Right ventricle myocardium superior (tissue), 1 donor: ENCODE data around the gene INS. TPM values are rescaled to one million over a fixed set of nuclear protein-coding genes. Genes with fewer than 3 reads are reported as not detected.

Experiments
- ATAC-seq: fragments of 200-7000 bp; cut with Tn5 transposase; one replicate; pipeline ENCODE4 v1.9.1; 2020; ENCODE audit warnings: mild to moderate bottlenecking; ENCODE audit not compliant: poor library complexity
- DNase-seq: peaks from one replicate; pipeline ENCODE4 v3.0.0-alpha.2; 2020
- intact Hi-C: fragments of 100-400 bp; cut with DNase I; formaldehyde crosslinking; loops from one replicate; pipeline ENCODE4 v1.11.2; 2022
- microRNA-seq: library from miRNA; unstranded; fragments of <30 nt; microRNA quantifications from one replicate; pipeline ENCODE4 v1.2.0, GENCODE V29; 2020
- total RNA-seq: library from RNA; stranded (reverse); fragmentation: NEBNext Ultra II Directional; extraction: Animal tissue kit (Norgen Biotek cat#: 25700); gene quantifications from one replicate; pipeline ENCODE4 v1.2.1, GENCODE V29; 2021
- donor health status: DM: no; HTN: yes; CAD: no; lungs with severe emphysema.

Gene INS
- total RNA-seq, 1 donor from 2014 or later: not detected

DNA sequence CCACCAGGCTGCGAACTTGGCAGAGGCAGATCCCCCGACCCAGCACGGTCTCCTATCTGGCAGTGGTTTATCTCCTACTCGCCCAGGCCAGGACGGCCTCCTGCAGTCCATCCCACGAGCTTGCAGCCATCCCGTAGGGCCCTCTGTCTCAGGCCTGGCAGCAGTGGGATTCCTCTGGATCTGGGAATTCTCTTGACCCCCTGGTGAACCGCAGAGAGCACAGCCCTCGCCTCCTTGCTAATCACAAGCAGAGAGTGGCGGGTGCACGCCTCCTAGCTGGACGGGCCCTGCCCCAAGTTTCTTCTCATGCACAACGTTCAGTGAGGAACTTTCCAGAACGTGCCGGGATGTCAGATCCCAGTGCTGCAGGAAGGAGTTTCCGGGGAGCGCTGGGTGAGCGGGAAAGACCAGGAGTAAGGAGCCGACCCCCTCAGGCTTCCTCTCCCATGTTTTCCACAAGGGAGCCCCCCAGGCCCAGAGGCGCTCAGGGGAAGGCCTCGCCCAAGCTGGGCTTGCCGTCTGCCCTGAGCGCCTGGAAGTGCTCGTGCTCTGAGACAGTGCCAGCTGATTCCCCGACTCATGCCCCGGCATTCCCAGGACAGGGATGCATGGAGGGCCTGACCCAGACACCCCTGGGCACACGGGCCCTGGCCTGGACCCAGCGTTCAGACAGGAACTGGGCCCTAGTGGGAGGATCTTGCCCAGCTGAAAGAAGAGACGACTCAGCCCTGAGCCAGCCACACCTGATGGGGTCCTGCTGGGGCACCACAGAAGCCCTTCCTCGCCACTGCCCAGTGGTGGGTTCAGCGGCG is 46.4 kb downstream of the INS start:
- intact Hi-C loops: no loop called here
- DNase-seq (peak; percentile 37), ATAC-seq (no peak)

DNA sequence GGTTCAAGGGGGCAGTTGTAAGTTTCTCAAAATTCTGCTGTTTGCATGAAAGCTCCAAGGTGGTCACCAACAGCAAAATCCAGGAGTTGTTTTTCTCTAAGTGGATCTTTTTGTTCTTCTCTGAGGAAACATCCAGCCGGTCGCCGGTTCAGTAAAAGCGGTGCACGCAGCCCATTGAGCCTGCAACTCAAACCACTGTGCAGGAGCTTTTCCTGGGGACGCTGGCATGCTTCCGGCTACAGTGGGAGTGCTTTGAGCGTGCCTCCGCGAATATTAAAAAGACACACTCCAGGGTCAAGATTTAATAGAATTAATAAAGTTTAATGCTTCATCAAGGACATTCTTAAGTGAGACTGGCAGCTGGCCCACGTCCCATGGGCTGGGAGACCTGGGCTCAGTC is 47.2 kb downstream of the INS start:
- DNase-seq (peak; percentile 20), ATAC-seq (no peak)
- intact Hi-C loops: no loop called here

DNA sequence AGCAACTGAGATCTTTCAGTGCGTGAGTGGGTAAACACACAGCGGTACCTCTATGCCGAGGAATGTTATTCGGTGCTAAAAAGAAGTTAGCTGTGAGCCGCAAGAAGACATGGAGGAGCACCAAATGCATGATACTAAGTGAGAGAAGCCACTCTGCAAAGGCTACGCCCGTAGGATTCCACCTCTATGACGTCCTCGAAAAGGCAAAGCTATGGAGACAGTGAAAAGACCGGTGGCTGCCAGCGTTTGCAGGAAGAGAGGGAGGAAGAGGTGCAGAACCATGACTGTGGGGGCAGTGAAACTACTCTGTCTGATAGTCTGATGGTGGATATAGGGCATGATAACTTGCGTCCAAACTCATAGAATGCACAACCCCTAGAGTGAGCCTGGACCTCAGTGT is 50.5 kb downstream of the INS start:
- no peak for DNase-seq
- intact Hi-C loops: no loop called here
- ATAC-seq: no peak

Small RNA genes lying within 50 kb of the gene (microRNA-seq; reads per million reads assigned to microRNA genes)
- gene MIR4686: not detected
- 78.6 reads per million, percentile 50 among the genes with 10 or more reads in this experiment for gene MIR483

Other genes starting within 250 kb of the INS start
- gene TNNT3, start 241.5 kb downstream of the INS start, total RNA-seq: 35.7 TPM
- 99.3 TPM for gene MRPL23, start 213.9 kb downstream of the INS start, total RNA-seq
- gene H19, start 163.4 kb downstream of the INS start, total RNA-seq: 420 TPM
- 79.9 TPM for gene IGF2, start 21.8 kb downstream of the INS start, total RNA-seq
- gene TH, start 10.6 kb upstream of the INS start, total RNA-seq: not detected
- gene ASCL2, start 109.4 kb upstream of the INS start, total RNA-seq: 0.11 TPM
- 43.6 TPM for gene C11orf21, start 140.7 kb upstream of the INS start, total RNA-seq
- gene TSPAN32, start 140.8 kb upstream of the INS start, total RNA-seq: 13.9 TPM
- 457 TPM for gene CD81, start 216.1 kb upstream of the INS start, total RNA-seq
- gene TSSC4, start 239.5 kb upstream of the INS start, total RNA-seq: 36.2 TPM